COR-L47 (cell line): ENCODE measurements around the gene CNTLN.
A peak's percentile ranks its signal among the peaks of the same experiment; 100 is the strongest.
"Not testable (repeated sequence)": the region's sequence is repeated elsewhere in the genome, so short reads cannot be mapped to it uniquely, and the experiment has no call there.

Source experiments
- DNase-seq: peaks from one replicate; lab custom pipeline; 2025; lab: John Stamatoyannopoulos, UW

CNTLN gene

GRCh38 chr9:17134396-17135294, at the start of gene CNTLN:
TSS of gene CNTLN (plus strand) at chr9:17135040. CDS start at chr9:17135066, 26 bp downstream.
- peak; percentile 83 for DNase-seq

GRCh38 chr9:17088566-17088965, 46.3 kb upstream of the CNTLN start:
- no peak for DNase-seq

DNA sequence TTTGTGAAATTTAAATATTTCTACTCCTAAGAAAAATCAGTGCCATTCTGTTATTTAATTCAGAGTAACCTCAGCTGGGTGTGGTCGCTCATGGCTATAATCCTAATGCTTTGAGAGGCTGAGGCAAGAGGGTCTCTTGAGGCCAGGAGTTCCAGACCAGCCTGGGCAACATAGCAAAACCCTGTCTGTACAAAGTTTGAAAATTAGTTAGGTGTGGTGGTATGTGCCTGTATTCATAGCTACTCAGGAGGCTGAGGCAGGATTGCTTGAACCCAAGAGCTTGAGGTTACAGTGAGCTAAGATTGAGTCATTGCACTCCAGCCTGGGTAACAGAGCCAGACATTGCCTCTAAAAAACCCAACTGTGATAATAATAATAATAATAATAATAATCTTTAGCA, 44.8 kb upstream of the CNTLN start:
- no peak for DNase-seq

DNA sequence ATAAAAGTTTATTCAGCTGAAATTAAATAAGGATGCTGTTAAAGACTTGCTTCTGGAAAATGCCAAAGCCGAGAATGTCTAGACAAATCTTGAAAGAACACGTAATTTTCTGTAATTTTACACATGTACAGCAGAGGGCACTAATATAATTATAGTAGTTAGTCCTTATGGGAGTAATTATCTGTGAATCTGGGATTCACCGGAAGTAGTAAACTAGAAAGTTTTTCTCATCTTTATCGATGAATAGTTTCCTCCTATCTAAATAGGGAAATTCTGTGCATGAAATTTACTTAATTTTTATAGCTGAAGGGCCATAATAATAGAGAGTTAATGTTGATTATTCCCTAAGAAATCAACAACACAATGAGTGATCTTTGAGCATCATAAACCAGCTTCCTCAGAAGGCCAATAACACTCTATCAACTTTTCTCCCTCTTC, 18.4 kb upstream of the CNTLN start:
- peak; percentile 42 for DNase-seq

GRCh38 chr9:17117372-17117771, 17.5 kb upstream of the CNTLN start:
- no peak for DNase-seq

- DNase-seq, result no peak
Observed at GRCh38 chr9:17120203-17120602, 14.6 kb upstream of the CNTLN start.

GRCh38 chr9:17121264-17121663, 13.6 kb upstream of the CNTLN start:
- DNase-seq, result no peak

DNA sequence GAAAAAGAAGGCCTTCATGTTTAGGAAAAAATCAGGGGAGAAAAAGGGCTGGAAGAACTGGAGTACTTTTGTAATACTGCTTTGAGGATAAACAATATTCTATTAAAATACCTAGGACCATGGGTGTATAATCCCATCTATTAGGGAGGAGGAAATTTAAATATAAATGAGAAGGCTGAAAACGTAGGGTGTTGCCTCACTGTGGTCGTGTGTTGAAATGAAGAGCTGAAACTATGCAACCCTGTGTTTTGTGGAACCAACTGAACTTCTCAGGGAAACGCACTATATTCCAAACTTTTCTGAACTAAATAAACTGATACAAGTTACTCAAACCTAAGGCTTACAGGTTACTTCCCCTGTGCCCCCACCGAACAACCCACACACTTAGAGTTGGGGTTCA, 4.5 kb upstream of the CNTLN start:
- DNase-seq, result no peak

DNA sequence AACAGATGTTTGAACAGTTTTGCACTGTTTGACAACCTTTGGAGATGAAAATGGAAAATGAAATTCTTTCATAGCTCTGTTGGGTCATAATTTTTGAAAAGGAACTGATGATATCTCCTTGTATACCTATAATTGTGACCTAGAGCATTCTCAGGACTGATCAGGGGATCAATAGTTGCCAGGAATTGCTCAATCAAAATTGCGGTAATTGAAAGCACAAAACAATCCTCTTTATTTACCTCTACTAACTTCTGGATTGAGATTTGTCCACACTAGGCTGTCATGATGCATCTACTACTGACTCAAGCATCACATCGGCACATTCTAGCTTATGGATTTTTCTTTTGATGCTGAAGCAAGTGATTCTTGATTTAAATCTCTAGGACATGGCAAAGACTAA, 4.1 kb upstream of the CNTLN start:
- DNase-seq, result no peak

DNA sequence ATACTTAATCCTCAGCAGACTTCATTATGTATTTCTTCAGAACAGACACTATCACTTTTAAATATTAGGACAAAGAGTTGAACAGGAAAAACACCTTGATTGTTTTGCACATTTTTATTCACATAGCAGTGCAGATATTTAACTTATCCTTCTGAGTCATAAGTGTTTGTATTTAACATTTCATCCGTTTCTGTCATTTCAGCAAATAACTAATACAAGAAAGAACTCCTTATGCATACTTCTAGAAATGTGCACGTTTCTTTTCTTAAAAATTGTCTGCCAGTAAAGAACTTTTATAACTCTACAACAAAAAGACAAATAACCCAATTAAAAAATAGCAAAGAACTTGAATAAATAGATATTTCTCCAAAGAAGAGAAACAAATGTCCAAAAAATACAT, 3.3 kb upstream of the CNTLN start:
- DNase-seq, result no peak

DNA sequence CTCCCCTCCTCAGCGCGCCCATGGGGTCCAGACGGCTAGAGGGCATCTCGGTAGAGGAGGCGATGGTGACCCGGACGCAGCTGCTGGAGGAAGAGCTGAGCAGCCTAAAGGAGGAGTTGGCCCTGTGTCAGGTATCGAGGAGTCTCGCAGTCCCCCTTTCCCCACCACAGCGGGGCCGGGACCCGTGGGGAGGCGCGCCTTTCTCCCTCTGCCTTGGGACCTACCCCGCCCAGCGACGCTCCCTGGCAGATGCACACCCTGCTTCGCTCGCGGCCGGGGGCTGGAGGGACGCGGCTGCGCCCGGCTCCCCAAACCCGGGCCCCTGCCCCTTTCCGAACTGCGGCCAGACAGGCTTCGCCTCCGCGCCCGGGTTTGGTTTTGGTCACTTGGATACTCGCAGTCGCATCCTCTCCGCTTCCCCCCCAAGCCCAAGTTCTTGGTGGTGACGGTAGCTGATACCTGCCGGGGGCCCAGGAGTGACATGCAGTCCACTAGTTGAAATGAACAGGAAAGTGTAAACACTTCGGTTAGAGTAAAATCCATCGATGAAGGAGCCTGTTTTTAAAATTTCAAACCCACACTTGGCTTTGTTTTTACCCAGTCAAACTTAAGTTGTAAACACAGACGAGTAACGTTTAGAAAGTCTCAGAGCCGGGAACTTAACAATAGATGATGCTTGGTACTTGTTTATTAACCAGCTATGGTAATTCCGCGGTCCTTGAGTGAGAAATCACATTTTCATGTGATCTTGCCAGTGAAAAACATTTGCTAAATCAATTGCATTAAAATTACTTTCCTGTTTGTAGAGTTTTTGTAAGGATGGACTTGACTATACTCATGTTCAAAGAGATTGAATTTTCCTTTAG, 688 bp downstream of the CNTLN start:
- DNase-seq, result peak; percentile 44

DNA sequence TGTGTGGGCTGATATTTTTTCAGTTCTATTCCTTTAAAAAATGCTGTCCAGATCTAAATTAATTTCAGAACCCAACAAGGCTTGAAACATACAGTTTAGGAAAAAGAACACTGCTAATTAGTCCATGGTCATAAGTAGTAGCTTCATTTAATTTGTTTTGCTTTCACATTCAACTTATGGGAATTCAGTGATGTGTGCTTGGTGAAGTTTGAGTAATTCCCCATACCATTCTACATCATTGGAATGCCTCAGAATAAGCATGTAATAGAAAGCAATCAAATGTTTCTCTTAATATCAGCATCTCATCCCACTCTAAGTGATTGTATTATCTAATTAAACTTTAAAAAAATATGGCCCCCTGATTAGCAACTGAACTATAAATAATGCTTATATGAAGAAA, 2.7 kb downstream of the CNTLN start:
- DNase-seq, result no peak

DNA sequence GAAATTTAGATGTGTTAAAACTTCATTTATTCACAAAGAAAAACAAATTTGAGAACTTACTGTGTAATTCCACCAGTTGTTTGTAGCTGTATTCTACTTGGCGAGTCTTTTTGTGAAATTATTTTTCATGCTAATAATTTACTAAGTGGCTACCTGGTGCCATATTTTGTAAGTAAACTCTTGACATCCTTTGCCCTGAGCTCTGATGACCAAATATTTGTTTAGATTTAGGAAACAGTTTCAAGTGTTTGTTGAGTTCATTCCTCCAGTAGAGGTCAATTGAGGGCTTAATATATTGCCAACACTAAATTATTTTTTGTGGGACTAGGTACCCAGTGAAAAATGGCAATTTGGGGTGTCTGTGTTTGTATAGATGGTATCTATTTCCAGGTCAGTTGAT, 3.7 kb downstream of the CNTLN start:
- no peak for DNase-seq

GRCh38 chr9:17140418-17140817, 5.6 kb downstream of the CNTLN start:
- DNase-seq, result no peak

DNA sequence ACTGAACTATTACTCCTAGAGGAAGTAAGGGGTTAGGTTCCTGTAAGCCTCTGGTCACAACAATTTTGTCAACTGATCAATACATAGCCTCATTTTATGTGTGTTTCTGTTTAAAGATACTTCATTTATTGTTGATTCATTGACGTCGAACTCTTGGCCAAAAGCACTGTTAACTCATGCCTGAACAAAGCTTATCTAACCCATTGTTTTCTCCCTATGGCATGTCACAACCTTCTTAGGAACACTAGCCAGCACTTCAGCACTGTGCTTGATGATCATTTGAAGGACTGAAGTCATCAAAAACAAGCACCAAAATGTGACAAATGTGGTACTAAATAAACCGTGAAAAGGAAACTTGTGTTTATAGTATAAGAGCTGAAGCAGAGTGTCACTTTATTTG, 13.5 kb downstream of the CNTLN start:
- DNase-seq, result no peak

DNA sequence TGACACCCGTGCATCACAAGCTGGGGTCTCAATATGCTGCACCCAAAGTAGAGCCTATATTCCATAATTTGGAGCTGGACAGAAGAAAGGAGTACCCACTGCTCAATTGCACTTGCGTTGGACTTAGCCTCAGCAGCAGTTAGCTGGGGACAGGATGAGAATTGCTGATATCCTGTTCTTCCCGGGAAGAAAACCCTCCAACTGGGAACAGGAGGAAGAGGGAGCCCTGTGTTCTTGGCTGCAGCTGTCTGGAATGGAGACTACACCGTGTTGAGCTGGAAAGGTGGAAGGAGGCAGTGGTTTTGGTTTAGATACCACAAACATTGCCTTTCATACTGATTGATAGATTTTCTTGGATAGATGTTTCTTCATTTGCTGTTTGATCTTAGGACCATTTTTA, 24.6 kb downstream of the CNTLN start:
- DNase-seq, result no peak

DNA sequence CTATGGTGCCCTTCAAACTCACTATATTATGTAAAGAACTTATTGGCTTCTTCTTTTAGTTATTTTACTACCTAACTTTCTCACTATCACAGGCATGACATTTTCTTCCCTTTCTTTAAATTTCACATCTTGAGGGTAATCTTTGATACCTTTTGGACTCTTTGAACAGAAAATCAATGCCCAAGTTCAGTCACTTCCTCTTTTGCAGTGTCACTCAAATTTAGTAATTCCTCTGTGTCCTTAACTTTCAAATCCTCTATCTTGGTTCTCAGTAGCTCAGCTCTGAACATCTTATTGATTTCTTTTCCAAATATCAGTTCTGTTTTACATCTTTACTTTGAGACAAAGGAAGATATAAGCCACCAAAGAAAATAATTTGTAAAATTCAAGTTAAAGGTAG, 25.5 kb downstream of the CNTLN start:
- no peak for DNase-seq

DNA sequence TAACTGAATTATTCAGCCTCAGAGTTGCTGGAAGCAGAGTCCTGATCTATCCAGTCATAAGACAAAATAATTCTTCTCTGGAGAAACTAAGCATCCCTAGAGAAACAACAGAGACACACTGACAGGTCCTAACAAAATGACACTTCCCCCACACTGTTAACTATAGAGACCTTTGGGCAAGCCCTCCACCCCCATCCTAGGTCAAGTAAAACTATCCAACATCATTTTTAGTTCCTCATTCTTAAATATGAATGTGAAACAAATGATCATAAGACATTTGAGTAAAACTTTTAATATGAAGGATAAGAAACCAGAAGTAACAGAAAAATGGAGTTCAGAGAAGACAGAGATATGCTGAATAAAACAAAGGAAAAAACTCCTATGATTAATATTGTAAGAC, 30.9 kb downstream of the CNTLN start:
- no peak for DNase-seq

DNA sequence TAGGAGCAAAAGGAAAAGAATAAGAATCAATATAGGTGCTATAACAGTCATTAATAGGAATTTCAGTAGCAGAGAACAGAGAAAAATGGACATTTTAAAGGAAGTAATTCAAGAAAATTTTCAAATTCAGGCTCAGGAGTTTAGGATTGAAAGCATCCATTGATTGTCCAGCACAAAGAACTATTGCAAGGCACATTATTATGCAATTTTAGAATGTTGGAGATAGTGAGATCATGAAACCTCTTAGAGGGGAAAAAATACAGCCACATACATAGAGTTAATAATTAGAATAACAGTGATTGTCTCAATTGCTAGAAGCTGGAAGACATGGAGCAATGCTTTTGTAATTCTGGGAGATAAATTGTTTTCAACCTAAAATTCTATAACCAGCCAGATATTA, 31.5 kb downstream of the CNTLN start:
- DNase-seq, result no peak

DNA sequence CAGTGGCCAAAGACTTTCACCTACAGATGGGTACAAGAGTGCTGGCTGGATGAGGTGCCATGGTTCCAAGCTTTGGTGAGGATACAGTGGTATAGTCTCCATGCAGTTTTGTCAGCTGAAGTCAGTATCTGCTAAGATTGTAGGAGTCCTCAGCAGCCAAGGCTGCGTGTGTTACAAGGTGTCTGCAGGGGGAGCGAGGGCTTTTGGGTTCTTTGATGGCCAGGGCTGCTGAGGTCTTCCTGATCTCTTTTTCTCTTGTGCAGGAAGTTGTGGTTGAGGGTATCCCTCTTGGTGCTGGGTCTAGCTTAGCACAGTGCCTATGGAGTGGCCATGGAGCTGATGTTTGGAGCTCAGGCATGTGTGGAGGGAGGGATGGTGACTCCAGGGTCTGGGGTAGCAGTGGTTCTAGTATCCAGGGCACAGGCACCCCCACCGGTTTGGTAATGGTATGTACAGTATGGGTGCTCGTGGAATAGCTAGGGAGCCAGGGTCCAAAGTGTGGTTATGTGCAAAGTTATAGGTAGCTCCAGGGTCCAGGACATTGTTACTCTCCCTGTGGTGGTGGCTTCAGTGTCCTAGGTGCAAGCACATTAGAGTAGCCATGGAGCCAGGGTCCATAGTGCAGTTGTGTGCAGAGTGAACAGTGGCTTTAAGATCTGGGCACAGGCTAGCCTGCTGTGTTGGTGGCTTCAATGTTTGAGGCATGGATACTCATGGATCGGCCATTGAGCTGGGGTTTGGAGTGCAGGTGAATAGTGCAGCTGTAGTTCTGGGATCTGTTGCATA, 36.7 kb downstream of the CNTLN start:
- no peak for DNase-seq

DNA sequence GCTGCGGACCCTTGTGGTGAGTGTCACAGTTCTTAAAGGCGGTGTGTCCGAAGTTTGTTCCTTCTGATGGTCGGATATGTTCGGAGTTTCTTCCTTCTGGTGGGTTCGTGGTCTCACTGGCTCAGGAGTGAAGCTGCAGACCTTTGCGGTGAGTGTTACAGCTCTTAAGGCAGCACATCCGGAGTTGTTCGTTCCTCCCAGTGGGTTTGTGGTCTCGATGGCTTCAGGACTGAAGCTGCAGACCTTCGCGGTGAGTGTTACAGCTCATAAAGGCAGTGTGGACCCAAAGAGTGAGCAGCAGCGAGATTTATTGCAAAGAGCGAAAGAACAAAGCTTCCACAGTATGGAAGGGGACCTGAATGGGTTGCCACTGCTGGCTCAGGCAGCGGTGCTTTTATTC, 42.7 kb downstream of the CNTLN start:
- not testable (repeated sequence) for DNase-seq

DNA sequence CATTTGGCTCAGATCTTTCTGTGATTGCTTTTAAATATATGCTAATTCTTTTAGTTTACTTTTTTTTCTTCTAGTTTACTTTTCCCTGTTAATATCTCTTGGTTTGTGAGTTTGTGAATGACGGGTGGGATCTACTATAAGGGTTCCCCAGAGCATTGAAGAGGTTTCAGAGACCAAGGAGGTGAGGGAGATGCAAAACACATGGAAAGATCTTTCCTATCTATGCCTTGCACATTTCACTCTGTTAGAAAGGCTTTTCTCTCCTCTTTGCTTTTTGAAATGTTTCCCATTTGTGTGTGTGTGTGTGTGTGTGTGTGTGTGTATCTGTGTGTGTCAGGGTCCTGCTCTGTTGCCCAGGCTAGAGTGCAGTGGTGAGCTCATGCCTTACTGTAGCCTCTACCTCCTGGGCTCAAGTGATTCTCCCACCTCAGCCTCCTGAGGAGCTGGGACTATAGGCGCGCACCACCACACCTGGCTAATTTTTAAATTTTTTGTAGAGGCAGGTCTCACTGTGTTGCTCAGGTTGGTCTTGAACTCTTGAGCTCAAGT, 50.7 kb downstream of the CNTLN start:
- DNase-seq, result no peak
